Coronary artery (tissue), 2 donors: ENCODE data around the gene KXD1.
A peak's percentile ranks its signal among the peaks of the same experiment; 100 is the strongest.
"Not testable (repeated sequence)": the region's sequence is repeated elsewhere in the genome, so short reads cannot be mapped to it uniquely, and the experiment has no call there.

Experiments used
- DNase-seq: peaks from one replicate; pipeline ENCODE4 v3.0.0-alpha.2; 2017; ENCODE audit warnings: low spot score
- H3K27ac ChIP-seq, 2 donors: fragments of 200-600 bp; sonication (generic); one replicate each; pipeline ENCODE4 v1.5.1; 2016 to 2019
- H3K4me3 ChIP-seq: fragments of 200-600 bp; sonication (generic); 2 replicates; pipeline ENCODE4 v1.5.1; 2016; ENCODE audit warnings: mild to moderate bottlenecking, moderate library complexity
- TF ChIP-seq, protein P1 (sequence below): fragments of 200-600 bp; sonication (generic); IDR thresholded peaks from one replicate; pipeline ENCODE4 v1.5.1; 2019; ENCODE audit warnings: antibody characterized with exemption

KXD1 gene

GRCh38 chr19:18597809-18598660 is 40.4 kb downstream of the KXD1 start:
- TF ChIP-seq, protein P1, sequence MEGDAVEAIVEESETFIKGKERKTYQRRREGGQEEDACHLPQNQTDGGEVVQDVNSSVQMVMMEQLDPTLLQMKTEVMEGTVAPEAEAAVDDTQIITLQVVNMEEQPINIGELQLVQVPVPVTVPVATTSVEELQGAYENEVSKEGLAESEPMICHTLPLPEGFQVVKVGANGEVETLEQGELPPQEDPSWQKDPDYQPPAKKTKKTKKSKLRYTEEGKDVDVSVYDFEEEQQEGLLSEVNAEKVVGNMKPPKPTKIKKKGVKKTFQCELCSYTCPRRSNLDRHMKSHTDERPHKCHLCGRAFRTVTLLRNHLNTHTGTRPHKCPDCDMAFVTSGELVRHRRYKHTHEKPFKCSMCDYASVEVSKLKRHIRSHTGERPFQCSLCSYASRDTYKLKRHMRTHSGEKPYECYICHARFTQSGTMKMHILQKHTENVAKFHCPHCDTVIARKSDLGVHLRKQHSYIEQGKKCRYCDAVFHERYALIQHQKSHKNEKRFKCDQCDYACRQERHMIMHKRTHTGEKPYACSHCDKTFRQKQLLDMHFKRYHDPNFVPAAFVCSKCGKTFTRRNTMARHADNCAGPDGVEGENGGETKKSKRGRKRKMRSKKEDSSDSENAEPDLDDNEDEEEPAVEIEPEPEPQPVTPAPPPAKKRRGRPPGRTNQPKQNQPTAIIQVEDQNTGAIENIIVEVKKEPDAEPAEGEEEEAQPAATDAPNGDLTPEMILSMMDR, result no peak
- Histone ChIP-seq H3K4me3 (no peak overlapping the region), H3K27ac (no peak overlapping the region)
- no peak for DNase-seq

DNA sequence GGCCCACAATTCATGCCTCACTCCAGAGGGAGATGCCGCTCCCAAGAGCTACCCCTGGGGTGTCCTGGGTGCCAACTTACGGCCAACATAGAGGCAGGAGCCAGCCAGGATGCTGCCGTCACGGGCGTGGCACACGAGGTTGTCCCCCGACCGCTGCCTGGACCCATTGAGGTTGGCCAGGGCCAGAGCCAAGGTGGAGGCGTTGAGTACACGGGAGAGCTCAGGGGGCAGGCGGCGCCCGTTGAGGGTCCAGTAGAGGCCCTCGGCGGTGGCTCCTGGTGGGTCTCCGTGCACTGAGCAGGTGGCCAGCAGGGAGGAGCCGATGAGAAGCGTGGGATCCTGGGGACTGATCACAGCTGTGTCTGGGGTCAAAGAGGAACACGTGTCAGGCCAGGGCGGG is 41.8 kb downstream of the KXD1 start:
- DNase-seq, result no peak

GRCh38 chr19:18600692-18601397 is 43.2 kb downstream of the KXD1 start:
- not testable (repeated sequence) for DNase-seq, H3K4me3 ChIP-seq, H3K27ac ChIP-seq

More for the DNA sequence above, 41.8 kb downstream of the KXD1 start:
- H3K4me3 ChIP-seq, result no peak overlapping the region
- TF ChIP-seq, protein P1, result no peak
- H3K27ac ChIP-seq, result no peak overlapping the region

DNA sequence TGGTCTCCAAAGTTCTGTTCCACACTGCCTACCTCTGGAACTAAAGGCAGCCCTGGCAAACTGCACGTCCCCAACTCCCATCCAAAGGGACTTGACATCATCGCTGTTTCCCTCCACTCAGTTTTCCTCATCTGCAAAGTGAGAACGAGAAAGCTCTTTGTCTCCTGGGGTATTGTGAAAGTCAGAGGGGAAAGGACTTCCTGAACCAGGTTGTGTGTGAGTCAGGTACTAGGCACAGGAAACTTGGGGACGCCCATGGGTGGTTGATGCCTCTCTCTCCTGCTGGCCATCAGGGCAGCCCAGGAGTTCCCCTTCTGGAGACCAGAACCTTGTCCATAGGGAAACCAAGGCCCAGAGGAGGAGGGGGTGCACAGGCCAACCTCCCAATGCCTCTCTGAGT is 44.2 kb downstream of the KXD1 start:
- no peak overlapping the region for H3K27ac ChIP-seq
- no peak for DNase-seq
- TF ChIP-seq, protein P1, result no peak
- H3K4me3 ChIP-seq, result no peak overlapping the region

GRCh38 chr19:18603255-18603957 is 45.7 kb downstream of the KXD1 start:
- Histone ChIP-seq H3K4me3 (peak overlapping the region; percentile 71), H3K27ac (peak overlapping the region in 1 of 2 donors; percentile 76)
- TF ChIP-seq, protein P1, result no peak
- no peak for DNase-seq

- Histone ChIP-seq H3K4me3 (peak overlapping the region; percentile 71), H3K27ac (peak overlapping the region in 1 of 2 donors; percentile 76)
- TF ChIP-seq, protein P1, result no peak
- no peak for DNase-seq
Observed at GRCh38 chr19:18603958-18604819, 46.5 kb downstream of the KXD1 start.
